GM18907 (cell line): ENCODE data around the gene SAMD11.
"Not testable (repeated sequence)": the region's sequence is repeated elsewhere in the genome, so short reads cannot be mapped to it uniquely, and the experiment has no call there.

Experiments
- ATAC-seq: cut with Tn5 transposase; IDR thresholded peaks from one replicate; pipeline ENCODE4 v1.9.1; 2021; ENCODE audit warnings: mild to moderate bottlenecking, moderate library complexity; ENCODE audit not compliant: unreplicated experiment

The SAMD11 gene

DNA sequence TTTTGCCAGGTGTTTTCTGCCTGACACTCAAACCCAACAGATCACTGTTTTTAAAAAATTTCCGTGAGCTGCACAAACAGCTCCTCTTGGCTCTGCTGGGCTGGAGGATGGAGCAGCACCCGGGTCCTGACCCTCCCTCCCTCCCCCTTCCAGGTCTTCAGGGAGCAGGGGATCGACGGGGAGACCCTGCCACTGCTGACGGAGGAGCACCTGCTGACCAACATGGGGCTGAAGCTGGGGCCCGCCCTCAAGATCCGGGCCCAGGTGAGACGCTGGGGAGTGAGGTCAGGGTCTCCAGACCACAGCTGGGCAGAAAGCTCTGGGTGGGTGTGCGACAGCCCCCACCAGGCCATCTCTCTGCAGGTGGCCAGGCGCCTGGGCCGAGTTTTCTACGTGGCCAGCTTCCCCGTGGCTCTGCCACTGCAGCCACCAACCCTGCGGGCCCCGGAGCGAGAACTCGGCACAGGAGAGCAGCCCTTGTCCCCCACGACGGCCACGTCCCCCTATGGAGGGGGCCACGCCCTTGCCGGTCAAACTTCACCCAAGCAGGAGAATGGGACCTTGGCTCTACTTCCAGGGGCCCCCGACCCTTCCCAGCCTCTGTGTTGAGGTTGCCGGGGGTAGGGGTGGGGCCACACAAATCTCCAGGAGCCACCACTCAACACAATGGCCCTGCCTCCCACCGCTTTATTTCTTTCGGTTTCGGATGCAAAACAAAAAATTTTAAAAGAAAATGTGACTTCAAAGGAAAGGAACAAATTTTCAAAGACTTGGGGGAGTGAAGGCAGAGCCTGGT lies 20.0 kb downstream of the SAMD11 start:
- no peak for ATAC-seq

DNA sequence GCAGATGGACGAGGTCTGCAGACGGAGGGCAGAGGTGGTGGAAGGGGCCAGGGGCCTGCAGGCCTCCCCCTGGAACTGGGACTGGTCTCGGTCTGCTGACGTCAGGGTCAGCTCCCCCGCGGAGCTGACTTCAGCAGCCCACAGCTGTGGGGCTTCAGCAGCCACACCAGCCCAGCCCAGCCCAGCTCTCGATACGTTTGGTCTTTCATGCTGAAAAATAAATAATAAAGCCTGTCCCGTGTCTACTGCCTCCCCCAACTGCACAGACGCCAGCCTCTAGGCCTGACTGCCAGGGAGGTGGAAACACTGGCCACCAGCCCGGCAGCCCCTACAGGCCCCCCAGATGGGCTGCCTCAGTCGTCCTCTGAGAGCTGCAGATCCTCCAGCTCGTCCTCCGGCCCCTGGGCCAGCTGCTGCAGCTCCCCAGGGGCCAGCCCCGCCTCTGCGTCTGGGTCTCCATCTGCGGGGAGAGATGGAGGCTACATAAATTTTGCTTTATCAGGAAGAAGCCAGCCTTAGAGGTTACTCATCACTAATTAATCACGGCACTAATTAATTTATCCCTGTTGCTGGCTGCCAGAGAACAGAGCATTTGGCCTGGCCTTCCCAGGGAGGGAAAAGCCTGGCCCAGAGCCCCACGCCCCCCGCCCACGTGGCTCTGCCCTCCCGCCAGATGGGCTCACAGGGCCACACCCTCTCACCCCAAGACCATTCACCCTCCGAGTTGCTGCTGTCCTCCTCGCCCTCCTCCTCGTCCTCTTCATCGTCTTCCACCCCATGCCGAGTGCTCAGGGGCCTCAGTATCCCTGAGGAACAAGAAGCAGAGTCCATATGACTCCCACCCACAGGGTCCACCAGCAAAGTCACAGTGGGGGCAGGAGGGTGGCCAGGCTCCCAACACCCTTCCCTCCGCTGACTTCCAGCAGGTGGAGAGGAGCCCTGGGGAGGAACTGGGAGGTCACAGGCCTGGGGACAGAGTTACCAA lies 20.9 kb downstream of the SAMD11 start:
- no peak for ATAC-seq

DNA sequence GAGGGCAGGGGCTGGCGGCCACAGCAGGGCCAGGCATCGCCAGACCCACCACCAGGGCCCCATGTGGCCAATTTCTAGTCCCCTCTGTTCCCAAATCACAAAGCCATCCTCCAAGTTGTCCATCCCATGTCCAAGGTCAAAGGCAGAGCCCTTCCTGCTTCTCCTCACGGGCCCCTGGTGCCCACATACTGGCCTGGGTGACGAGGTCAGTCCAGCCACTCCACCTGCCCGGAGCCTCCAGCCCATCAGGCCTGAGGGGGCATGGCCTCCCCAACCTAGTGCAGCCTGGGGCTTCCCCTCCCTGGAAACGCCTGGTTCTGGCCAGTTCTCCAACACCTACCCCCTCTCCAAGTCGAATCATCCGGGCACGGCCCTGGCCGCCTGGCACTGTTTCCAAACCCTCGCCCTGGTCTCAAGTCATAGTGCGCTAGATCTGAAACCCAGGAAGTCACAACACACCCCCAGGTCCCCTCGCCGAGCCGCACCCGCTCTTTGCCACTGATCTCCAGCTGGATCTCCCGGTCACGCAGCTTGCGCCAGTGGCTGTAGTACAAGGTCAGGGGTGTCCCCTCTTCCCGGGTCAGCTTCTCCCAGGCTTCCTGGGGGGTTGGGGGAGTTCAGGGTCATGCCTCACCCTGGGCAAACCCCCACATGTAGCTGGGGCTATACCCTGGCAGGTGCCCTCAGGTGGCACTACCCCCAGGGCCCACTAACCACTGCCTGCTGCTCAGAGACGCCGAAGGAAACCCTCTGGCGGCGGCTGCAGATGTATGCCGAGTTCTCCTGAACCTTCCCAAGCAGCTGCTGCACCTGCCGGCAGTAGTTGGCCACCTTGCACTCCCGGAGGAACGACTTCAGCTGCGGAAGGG lies 22.2 kb downstream of the SAMD11 start:
- no peak for ATAC-seq

DNA sequence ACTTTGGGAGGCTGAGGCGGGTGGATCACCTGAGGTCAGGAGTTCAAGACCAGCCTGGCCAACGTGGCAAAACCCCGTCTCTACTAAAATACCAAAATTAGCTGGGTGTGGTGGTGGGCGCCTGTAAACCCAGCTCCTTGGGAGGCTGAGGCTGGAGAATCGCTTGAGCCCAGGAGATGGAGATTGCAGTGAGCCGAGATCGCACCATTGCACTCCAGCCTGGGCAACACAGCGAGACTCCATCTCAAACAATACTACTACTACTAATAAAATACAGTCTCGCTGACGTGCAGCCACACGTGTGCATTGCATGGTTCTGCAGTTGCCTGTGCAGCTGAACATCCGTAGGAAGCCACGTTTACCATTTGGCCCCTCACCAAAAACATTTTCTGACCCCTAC lies 23.1 kb downstream of the SAMD11 start:
- ATAC-seq, result not testable (repeated sequence)

DNA sequence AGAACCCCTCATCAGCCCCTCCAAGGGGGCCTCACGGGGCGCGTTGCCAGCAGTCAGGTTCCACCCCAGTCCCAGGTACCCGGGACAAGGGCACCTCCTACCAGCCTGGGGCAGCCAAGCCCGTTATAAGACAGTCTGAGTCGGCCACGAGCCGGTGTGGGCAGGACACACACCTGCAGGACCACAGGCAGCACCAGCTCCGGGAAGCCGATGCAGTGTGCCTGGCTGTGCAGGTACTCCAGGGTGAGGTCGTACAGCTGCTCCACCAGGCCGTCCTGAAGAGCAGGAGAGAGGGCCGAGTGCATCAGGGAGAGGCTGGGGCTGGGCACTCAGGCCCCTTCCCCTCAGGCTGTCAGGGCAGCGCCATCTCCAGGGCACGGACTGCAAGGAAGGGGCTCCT lies 24.2 kb downstream of the SAMD11 start:
- no peak for ATAC-seq

DNA sequence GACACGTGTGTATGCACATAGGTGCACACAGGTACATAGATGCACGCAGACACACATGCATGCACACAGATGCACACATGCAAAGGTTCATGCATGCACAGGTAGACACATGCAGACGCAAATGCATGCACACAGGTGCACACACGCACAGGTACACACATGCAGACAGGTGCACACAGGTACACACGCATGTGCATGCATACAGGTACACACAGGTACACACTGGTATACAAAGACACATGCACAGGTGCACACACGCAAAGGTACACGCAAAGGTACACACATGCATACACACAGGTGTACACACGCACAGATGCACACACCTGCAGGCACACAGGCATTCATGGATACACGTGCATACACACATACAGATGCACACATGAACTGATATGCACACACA lies 26.5 kb downstream of the SAMD11 start:
- no peak for ATAC-seq

DNA sequence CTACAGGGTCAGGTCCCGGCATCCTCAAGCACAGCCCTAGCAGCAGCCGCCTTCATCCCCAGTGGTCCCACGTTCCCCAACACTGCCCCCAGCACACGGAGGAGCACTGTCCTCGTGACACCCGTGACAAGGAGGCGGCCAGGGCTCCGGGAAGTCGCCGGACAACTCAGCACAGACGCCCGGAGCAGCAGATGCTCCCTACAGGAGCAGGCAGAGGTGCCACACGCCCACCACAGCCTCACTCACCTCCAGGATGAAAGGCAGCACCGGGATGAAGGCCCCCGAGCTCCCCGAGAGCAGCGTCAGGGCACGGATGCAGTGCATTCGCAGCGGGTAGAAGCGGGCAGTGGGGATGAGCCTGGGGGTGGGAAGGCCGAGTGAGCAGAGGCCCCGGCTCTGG lies 27.2 kb downstream of the SAMD11 start:
- ATAC-seq, result no peak

DNA sequence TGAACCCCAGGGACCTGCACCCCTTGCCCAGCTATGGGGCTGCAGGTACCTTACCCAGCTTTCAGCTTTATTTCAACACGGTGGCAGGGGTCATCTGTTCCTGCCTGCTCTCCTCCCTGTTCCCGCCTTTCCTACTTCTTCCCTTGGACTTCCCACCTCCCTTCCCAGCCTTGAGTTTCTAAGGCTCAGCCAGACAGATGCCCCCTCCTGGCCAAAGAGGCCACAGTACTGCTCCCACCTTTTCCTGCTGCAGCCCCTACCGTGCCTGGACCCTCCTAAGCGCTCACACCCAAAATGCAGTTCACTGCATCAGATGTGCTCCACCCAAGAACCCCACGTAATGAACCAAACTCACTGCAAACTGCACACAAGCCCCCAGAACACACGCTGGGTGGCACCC lies 27.6 kb downstream of the SAMD11 start:
- no peak for ATAC-seq

DNA sequence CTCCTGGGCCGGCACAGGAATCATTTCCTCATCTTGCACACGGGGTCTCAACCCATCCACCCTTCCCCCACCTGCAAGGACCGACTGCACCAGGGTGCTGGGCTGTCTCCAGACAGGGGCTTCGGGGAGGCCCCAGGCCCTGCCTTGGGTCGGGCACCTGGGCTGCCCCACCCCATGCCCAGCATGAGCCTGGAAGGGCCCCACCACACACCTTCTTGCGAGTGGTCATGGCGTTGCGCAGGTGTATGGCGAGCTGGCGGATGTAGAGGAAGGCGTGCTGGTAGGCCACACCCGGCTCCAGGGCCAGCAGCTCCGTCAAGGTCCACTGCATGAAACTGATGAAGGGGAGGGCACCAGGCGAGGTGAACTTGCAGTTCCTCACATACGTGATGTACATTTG lies 28.5 kb downstream of the SAMD11 start:
- no peak for ATAC-seq

DNA sequence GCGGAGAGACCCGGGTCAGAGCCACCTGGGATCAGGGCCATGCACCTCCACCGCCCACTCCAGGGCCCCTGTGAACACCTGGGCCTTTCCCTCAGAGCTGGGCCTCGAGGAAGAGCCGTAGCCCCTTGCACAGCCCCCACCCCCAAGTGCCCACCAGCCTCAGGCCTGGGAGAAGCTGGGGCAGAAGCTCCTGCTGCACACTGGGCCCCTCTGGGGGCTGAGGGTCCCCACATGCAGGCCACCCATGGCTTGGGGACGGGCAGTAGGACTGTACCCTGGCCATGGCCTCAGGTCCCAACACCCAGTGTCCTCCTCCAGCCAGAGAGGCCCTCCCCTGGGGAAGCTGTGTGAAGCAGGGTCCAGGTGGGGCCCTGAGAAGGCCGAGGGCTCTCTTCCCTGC lies 28.9 kb downstream of the SAMD11 start:
- ATAC-seq, result no peak

DNA sequence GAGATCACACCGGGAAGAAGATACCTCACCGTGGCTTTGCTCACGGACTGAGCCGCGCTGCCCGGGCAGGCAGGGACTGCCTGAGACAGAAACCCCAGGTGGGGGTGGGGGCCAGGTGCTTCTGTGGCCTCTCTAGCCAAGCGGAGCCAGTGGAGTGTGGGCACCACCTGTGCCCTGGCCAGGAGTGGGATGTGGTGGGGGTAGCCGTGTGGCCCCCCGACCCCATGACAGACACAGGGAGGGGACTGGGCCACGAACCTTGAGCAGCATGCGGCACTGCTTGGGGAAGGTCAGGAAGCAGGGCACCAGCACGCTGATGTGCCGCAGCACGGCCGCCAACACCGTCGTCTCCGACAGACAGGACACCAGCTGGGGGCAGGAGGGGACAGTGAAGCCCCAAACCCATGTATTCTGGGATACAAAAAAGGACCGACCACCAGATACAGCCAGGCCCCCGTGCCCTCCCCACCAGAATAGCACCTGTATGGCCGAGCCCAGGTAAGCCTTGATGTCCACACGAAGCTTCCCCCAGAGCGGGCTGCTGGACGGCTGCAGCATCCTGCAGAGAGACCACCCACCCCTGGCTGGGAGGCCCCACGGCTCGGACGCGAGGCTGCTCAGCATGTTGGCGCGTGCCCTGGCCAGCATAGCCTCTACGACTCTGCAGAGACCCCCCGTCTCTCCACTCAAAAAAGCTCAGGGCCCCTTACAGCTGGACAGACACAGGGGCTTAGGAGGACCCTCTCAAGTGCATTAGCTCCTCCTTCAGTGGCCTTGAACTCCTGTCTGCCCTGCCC lies 30.0 kb downstream of the SAMD11 start:
- no peak for ATAC-seq

DNA sequence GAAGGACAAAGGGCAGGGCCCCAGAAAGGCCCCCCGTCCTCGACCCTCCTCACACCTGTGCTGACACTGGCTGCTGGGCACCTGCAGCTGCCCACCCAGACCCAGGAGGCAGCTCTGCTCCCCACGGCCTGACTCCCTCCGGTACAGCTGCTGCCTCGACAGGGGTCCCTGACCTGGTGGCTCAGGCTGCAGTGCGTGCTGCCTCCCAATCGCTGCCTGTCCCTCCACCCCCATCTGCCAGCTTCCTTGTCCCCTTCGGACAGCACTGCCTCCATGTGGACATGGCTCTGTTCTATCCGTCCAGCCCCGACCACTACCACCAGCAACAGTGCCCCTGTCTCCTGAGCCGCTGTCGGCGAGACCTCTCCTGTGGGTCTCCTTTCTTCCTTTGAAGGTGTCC lies 31.2 kb downstream of the SAMD11 start:
- no peak for ATAC-seq

DNA sequence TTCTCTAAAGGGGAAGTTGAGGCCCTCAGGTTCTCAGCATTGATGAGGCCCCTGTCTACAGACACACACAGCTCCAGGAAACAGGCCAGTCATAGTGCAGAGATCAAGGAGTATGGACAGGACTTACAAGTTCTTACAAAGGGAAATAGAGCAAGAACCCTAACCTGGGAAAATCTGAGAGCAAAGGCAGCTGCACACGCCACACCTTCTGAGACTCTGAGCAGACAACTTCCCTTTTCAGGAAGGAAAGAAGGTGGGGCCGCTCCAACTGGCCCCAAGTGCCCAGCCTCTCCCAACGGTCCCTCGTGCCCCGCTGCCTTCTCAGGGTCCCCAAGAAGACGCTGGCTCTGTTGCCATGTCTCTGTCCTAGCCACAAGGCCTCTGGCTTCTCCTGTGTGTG lies 31.8 kb downstream of the SAMD11 start:
- no peak for ATAC-seq

DNA sequence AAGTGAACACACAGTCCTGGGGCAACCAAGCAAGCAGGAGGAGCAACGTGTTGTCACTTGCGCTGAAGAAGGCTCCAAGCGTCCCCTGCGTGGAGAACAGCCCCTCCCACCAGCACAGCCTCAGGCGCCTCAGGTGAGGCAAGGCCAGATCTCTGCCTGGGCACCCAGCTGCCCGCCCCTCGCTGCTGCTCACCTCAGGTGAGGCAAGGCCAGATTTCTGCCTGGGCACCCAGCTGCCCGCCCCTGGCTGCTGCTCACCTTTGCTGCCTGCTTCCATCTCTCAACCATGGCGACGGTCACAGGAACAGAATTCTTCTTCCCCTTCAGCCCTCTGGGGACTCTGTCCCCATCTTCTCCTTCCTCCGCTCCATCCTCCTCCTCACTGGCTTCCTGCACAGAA lies 32.9 kb downstream of the SAMD11 start:
- no peak for ATAC-seq

DNA sequence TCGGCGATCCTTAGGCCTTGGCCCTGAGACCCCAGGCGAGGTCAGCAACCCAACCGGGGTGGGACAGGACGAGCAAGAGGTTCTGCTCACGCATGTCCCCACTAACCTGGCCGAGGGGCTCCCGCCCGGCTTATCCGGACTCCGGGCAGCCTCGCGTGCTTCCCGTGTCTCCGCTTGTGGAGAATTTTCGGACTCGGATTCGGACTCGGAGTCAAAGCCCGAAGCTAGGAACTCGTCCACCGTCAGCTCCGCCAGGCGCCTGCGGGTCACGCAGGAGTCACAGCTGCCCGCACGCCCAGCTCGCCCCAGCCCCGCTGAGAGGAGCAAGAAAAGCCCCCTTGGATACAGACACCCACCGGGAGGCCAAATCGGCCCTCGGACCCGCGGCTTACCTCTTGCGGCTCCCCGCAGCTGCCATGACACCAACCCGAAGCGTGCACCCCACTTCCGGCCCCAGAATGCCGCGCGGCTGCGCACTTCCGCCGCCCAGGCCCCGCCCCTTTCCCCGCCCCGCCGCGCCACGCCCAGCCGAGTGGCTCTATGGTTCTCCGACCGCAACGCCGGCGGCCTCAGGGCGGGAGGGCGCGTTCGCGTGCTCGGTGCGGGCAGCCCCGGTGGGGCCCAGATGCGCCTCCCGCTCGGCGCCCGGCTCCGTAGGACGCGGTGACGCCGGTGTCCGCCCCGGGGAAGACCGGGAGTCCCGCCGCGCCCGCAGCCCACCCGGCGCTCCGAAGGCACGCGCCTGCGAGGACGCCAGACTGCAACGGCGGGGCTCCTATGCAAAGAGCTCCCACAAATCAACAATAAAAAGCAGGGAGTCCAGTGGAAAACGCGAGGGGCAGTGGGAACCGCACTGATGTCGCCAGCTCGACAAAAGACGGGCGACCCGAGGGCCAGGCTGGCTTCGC lies 35.4 kb downstream of the SAMD11 start, which contains the start of gene NOC2L:
Gene NOC2L (minus strand): TSS at position 434 of the 908 bp plus-strand sequence. CDS start 16 bp downstream, at position 418.
- ATAC-seq, result peak; percentile 66

DNA sequence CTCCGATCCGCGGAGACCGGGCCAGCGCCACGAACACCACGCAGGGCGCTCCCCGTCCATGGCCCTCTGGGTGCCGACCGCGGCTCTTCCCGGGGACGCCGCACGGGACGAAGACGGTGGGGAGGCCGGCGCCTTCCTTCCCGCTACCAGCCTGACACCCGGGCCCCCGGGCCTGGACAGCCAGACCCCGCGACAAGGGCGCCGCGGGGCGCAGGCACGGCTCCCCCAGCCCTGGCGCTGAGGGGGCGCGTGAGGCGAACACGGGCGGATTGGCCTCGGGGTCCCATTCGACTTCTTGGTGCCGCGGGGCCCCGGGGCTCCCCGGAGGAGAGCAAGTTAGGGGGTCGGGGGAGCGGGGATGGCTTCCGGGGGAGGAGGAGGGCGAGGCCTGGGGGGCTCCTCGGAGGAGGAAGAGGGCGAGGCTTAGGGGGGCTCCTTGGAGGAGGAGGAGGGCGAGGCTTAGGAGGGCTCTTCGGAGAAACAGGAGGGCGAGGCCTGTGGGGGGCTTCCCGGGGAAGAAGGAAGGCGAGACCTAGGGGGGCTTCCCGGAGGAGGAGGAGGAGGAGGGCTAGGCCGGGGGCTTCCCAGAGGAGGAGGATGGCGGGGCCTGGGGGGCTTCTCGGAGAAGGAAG lies 36.1 kb downstream of the SAMD11 start:
- no peak for ATAC-seq

DNA sequence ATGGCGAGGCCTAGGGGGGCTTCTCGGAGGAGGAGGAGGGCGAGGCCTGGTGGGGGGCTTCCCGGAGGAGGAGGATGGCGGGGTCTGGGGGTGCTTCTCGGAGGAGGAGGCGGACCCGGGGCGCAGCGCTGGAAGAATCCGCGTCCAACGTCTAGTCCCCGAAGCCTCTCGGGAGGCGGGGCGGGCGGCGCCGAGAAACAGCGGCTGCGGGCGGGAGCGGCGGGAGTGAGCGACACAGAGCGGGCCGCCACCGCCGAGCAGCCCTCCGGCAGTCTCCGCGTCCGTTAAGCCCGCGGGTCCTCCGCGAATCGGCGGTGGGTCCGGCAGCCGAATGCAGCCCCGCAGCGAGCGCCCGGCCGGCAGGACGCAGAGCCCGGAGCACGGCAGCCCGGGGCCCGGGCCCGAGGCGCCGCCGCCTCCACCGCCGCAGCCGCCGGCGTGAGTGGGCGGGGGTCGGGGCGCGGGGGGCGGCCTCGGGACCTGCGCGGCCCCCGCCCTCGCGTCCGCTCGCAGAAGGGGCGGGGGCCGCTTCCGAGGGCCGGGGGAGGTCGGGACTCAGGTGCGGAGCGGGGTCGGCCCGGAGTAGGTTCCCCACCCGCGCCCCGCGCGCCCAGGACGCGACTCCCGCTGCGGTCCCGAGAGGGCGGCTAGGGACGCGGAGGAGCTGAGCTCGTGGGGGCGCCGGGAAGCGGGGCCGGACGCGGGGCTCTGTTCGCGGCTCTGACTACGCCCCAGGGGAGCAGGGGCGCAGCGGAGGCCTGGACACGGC lies 36.8 kb downstream of the SAMD11 start, which contains the start of gene KLHL17:
Gene KLHL17 (plus strand): TSS at position 222 of the 769 bp plus-strand sequence. CDS start 110 bp downstream, at position 332.
- ATAC-seq, result no peak
